ENCODE measurements around the gene CCR4. TPM values are rescaled to one million over a fixed set of nuclear protein-coding genes. Genes with fewer than 3 reads are reported as not detected.

CCR4 gene
- total and polyA plus RNA-seq, 2 of the 13 experiments (the other 11 are each of a cell fraction or from before 2014, with no cell fraction given): 0.04 to 0.05 TPM

- intact Hi-C loops (cut with micrococcal nuclease; ENCODE audit: unreplicated experiment) (no loop called here), in situ Hi-C loops (cut with HindIII; ENCODE audit: extremely low pct_ligation_motif_present, low pct_unique_long_range_greater_than_20kb) (loop anchor here (25.0 kb wide), 1 partner anchor 401 kb away; no protein-coding TSS in a partner anchor)
- Histone ChIP-seq H3K9ac (ENCODE audit: insufficient read depth, low read depth, low read length) (no peak overlapping the region), H3K4me2 (ENCODE audit: low read depth, low read length) (peak overlapping the region; percentile 46), H3K27ac (ENCODE audit: extremely low read length, insufficient read depth, low read length) (no peak overlapping the region), H3K79me2 (ENCODE audit: insufficient read depth, low read length) (no peaks in the 10 kb centered on the region), H4K20me1 (ENCODE audit: insufficient read depth, low read length) (no peaks in the 10 kb centered on the region), H2AFZ (ENCODE audit: low read length) (peak overlapping the region; percentile 17), H3K9me3 (ENCODE audit: low read length) (peaks cover 13% of the 10 kb centered on the region), H3K27me3 (ENCODE audit: control insufficient read depth in 1 of 2, insufficient read depth in 2 of 2, low read length in 2 of 2) (no peaks in the 10 kb centered on the region), H3K4me1 (ENCODE audit: insufficient read depth, low read length) (peaks cover 26% of the 10 kb centered on the region), H3K4me3 (replicated peaks in 1 of 3; ENCODE audit: insufficient read depth in 1 of 3, low read depth in 2 of 3, low read length in 3 of 3) (no peak overlapping the region), H3K36me3 (replicated peaks in 1 of 2; ENCODE audit: control insufficient read depth in 1 of 2, insufficient read depth in 2 of 2, low read length in 2 of 2) (no peaks in the 10 kb centered on the region)
- TF ChIP-seq PBX3 (CRISPR knock-in tag; IDR thresholded peaks at IDR 0.05; ENCODE audit: borderline replicate concordance) (no peak), ZNF576 (CRISPR knock-in tag; IDR thresholded peaks at IDR 0.05) (no peak), RFXAP (CRISPR knock-in tag; IDR thresholded peaks at IDR 0.05; ENCODE audit: borderline replicate concordance) (no peak), BCL6 (CRISPR knock-in tag; IDR thresholded peaks at IDR 0.05) (no peak), ATF5 (CRISPR knock-in tag; IDR thresholded peaks at IDR 0.05; ENCODE audit: low read depth) (no peak), TEAD3 (CRISPR knock-in tag; optimal IDR thresholded peaks at IDR 0.05; ENCODE audit: borderline replicate concordance) (no peak), TIGD3 (CRISPR knock-in tag; IDR thresholded peaks at IDR 0.05; ENCODE audit: borderline replicate concordance) (no peak), CCDC6 (CRISPR knock-in tag; IDR thresholded peaks at IDR 0.05) (no peak), SSRP1 (CRISPR knock-in tag; IDR thresholded peaks at IDR 0.05) (no peak), ZSCAN5A (CRISPR knock-in tag; IDR thresholded peaks at IDR 0.05; ENCODE audit: borderline replicate concordance) (no peak), ZNF136 (CRISPR knock-in tag; IDR thresholded peaks at IDR 0.05; ENCODE audit: low read depth) (no peak)
- FAIRE-seq: no peak
- ATAC-seq: peak; percentile 70
- WGBS (ENCODE audit: low lambda C conversion rate): 14% methylated on average over 5 of the region's 5 CpGs
- BruUV-seq (replicated peaks): no TSS peak
- ChIA-PET POLR2A (no interaction called here), CTCF (ENCODE audit: low intra/inter-chr PET ratio, low total read pairs) (no interaction called here)
- no peak for DNase-seq (ENCODE audit: low spot score)
Observed at GRCh38 chr3:32961189-32961715, 9.8 kb downstream of the CCR4 start.

Measured in HepG2 (cell line).